HuH-7.5 (cell line): ENCODE results near the gene PCED1B.
"Not testable (repeated sequence)": the region's sequence is repeated elsewhere in the genome, so short reads cannot be mapped to it uniquely, and the experiment has no call there.

ENCODE experiments used
- DNase-seq: peaks from one replicate; pipeline ENCODE4 v3.0.0; 2011; ENCODE audit warnings: low spot score

PCED1B gene

DNA sequence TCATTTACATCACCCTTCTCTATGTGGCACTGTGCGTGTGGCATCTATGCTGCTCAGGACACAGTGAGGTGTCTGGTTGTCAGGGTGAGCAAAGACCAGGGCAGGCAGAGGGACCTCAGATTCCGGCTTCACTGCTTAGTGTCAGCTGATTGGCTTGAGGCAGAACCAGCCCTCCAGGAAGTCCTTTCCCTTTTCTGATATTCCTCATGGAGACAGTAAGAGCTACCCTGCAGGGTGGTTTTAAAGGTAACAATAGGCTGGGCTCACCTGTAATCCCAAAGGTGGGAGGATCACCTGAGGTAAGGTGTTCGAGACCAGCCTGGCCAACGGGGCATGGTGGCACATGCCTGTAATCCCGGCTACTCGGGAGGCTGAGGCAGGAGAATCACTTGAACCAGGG, 129.6 kb downstream of the PCED1B start:
- no peak for DNase-seq

DNA sequence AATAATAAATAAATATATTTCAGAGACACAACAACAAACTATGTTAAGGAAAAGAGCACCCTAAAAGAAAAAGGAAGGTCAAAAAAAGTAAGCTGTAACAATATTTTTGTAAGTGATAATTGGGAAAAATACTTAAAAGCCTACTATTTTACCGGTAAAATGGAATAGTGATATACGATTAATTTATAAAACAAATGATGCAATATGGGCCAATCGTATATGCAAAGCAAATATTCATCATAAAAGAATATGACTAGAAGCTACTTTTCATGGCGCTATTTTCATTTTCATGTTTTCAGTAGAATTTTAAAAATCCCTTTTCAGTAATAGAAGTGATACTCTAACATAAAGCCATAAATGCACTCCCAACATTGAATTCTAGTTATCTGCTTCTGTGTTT, 131.4 kb downstream of the PCED1B start:
- no peak for DNase-seq

DNA sequence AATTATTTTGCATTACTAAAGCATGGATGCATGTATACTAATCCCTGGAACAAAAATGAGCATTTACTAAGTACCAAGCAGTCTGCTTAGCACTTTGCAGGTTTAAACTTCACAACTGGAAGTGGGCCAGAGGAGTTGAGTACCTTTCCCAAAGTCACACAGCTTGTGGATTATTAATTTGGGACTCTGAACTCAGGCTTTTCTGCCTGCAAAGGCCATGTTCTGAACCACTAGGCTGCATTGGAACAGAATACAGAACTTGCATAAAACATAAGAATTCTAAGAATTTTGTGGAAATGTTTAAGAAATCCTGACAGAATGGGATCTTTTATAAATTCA, 133.2 kb downstream of the PCED1B start:
- DNase-seq, result no peak

DNA sequence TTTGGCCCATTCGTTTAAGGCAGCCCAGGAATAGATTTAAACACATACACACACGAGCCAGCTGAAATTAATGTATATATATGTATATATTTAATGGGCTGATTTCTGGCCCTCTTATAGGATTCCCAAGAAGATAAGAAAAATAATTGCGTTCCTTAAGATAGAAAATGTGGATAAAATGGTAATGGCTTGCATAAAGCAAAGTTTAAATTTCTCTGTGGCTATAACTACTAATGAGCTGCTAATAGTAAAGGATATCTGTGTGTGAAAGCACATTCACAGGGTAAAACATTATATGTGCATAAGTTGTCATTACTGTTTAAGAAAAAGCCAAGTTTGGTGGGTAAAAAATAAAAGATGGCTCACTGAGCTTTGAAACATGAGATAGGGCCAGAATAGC, 134.0 kb downstream of the PCED1B start:
- no peak for DNase-seq

DNA sequence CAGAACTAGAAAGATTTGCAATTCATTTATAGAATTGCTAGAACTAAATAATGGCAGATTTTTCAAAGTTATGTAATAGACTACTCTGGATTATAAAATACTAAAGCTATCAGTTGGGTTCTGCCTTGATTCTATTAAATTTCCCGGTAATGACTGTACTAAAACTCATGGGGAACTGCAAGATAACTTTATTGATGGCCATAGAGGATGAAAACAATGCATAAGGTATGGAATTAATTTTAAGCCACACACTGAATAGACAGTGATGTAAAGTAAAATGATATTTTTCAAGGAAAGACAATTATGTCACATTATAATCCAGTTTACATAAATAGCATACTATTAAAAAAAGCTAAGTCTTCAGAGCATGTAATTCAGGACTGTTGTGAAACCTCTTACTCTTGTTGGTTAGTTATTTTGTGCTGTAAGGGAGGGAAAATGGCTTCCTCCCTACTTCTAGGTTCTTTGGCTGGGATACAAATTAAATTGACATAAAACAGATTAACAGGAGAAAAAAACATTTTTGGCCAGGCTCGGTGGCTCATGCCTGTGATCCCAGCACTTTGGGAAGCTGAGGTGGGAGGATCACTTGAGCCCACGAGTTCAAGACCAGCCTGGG, 134.7 kb downstream of the PCED1B start:
- no peak for DNase-seq

DNA sequence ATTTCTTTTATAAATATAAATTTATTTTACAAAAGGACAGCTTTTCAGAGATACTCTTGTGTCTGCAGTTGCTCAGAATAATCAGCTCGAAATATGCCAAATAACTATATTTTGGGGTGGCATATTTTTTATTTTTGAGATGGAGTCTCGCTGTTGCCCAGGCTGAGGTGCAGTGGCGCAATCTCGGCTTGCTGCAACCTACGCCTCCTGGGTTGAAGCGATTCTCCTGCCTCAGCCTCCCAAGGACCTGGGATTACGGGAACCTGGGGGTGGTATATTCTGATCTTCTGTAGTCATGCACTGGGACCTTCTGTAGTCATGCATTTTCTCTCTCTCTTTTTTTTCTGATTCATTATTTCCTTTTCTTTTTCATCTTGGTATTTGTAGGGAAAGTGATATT, 135.3 kb downstream of the PCED1B start:
- DNase-seq, result no peak

DNA sequence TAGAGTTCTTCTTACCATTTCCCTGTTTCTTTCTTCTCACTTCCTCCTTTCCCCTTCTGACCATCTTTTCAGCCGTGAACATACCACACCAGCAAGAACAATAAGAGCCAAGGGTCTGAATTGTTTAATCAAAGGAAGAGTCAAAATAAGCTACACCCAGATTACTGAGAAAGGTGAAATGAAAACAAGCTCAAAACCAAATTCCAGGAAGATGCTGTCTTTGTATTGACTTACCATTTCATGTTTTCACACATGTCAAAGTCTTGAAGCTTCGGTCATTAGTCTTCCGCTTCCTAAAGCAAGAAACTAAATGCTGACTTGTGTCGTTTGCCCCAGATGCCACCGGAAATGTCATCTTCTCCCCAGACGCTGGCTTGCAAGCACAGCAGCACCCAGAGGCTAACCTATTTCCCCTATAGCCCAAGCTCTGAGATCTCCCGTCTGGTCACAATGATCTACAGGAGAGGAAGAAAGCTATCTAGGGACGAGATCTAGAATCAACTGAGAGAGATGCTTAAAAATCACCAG, 136.8 kb downstream of the PCED1B start:
- DNase-seq, result no peak

DNA sequence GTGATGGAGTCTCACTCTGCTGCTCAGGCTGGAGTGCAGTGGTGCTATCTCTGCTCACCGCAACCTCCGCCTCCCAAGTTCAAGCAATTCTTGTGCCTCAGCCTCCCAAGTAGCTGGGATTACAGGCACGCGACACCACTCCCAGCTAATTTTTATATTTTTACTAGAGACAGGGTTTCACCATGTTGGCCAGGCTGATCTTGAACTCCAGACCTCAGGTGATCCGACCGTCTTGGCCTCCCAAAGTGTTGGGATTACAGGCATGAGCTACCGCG, 138.1 kb downstream of the PCED1B start:
- DNase-seq, result not testable (repeated sequence)

DNA sequence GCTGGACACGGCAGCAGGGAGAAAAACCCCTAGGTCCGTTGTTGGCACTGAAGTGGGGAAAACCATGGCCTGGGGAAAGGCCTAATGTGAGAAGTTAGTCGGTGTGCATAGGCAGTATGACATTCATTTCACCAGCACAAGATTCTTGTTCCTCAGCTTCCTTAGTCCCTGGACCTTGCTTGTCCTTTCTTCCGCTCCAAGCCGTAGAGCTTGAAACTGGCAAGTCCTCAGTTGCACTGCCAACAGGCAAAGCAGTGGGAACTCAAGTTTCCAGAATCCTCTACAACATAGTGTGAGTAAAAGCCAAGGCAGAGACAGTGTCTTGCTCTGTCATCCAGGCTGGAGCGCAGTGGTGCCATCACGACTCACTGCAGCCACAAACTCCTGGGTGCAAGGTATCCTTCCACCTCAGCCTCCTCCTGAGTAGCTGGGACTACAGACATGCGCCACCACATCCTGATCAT, 138.8 kb downstream of the PCED1B start:
- no peak for DNase-seq

DNA sequence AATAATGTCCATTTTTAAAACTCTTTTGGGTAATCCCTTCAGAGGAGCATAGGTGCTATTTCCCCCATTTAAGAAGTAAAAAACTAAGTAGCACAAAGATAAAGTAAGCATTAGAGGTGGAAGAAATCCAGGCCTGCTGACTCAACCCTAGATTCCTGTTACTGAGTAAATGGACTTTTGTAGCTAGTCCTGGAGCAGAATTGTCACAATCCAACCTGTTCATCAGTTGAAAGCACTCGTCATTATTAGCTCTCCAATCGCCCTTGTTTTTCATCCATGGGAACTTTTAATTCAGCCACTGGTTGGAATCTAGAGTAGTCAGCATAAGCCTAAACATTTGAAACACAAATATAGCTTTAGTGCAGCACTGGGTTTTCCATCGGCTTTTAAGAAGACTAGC, 139.8 kb downstream of the PCED1B start:
- DNase-seq, result no peak

DNA sequence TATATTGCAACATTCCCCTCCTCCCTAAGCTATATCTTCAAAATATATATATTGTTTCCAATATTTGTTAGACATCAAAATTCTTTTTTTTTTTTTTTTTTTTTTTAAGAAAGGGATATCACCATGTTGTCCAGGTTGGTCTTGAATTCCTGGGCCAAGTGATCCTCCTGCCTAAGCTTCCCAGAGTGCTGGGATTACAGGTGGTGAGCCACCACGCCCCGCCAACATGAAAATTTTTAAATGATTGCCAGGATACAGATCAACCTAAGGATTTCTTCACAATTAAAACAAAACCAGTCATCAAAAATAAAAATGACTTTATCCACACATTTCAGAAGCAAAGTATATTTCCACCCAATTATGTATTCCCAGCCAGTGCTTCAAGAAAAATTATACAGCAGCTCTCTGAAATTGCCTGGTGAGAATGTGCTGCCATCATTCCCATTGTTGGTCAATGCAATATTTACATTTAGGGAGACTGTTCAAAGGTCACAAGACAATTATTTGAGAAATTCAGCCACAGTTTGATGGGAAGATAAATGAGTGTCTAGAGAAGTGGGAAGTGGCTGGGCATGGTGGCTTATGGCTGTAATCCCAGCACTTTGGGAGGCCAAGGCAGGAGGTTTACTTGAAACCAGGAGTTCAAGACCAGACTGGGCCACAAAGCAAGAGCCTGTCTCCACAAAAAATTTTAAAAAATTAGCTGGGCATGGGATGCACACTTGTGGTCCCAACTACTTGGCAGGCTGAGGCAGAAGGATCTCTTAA, 142.0 kb downstream of the PCED1B start:
- peak; percentile 62 for DNase-seq

DNA sequence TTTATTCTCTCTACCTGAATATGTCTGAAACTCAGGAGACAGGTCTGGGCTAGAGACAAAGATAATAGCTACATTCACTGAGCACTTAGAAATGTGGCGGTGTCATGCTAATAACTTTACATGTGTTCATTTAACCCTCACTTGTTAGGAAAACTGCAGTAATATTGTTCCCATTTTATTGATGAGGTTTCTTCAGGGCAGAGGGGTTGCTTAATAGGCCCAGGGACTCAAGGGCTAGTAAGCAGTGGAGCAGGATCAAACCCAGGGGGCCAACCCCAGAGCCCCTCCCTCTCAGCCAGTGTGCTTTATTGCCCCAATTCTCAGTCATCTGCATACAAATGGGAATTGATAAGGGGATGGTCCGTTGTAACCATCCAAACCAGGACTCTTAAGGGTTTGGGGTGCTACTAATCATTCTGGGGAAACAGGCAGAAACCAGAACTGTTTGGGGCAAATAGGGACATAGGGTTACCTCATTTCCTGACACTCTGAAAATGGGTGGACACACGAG, 143.2 kb downstream of the PCED1B start:
- DNase-seq, result no peak

DNA sequence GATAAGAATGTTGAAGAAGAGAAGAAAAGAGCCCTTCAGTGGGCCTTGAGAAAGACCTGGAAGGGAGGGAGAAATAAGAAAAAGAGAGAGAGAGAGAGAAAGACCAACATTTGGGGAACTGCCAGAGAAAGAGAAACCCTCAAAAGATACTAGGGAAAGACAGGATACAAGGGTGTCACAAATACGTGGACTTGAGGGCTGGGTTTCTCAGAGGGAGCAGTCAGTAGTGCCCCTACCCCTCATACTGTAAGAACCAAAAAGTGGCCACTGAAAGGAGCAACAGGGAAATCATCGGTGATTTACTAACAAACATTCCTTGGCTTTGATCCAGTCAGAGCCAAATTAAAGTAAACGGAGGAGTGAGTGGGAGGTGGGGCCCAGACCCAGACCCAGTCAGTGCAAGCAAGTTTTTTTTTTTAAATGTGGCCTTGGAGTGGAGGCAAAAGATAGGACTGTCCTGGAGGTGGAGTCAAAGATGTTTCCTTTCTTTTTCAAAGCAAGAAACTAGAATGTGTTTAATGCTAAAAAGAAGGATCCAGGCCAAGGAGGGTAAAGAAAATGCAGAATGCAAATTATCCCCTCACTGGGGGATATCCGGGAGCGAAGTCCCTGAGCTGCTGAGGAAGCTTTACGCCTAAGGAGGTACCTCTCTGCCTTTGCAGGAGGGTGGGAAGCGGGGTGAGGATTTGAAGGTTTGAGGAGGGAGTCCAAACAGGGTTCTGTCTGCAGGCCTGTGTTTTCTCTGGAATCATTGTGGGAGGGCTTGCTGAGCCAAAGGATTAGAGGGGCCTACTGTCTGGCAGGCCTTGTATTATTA, 143.8 kb downstream of the PCED1B start:
- DNase-seq, result no peak

DNA sequence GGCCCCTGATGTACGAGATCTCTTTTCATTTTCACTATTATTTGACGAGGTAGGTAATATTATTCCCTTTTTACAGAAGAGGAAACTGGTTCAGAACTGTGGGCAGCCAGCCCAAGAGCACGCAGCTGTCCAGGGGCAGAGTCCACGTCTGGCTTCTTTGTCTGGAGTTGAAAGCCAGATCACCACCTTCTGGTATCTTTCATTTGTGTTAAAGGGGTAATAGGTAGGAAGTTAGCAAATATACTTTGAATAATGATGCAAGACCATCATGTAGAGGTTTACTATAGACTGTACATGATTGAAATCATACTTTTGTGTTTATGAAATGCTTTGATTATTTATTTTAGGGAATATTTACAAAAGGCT, 144.4 kb downstream of the PCED1B start:
- no peak for DNase-seq

DNA sequence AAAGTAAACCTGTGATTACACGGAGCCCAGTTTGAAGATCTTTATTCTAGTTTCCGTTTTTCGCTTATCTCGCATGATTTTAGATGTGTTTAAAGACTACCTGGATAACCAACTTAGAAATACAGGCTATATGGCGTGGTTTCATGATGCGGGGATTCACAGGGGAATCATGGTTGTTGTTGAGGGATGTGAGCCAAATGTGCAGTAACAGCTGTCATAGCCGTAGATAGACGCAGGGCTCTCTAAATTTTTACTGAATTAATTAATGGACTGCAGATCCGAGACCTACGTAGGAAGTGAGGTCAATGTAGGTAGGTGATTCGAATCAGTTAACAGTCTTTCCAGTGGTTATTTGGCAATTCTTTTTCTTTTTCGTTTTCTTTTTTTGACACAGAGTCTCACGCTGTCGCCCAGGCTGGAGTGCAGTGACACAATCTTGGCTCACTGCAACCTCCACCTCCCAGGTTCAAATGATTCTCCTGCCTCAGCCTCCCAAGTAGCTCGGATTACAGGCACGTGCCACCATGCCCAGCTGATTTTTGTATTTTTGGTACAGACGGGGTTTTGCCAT, 145.2 kb downstream of the PCED1B start:
- no peak for DNase-seq

DNA sequence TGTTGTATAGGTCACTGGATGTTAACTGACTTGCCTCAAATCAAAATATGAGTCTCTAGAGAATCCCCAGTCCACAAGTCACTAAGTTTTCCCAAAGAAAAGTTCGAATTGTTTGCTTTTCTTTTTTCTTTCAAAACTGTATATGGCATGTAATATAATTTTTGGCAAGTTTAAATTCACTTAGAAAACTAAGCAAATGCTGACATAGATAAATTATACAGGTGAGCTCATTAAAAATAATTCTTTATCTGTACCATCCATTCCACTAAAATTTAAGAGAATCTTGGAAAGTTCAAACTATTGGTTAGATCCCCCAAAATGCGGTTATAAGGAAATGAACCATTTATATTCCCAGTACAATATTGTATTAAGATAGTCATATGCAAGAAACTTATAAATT, 145.9 kb downstream of the PCED1B start:
- DNase-seq, result no peak

DNA sequence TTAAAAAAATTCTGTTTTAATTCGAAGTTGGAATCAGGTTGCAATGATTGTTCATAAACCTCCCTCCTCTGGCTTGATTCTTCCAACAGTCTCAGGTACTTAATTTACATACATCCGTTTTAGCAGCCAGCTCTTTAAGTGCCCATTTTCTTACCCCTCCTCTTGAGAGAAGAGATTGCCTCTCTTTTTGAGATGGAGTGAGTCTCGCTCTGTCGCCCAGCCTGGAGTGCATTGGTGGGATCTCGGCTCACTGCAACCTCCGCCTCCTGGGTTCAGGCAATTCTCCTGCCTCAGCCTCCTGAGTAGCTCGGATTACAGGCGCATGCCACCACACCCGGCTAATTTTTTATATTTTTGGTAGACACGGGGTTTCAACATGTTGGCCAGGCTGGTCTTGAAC, 146.8 kb downstream of the PCED1B start:
- DNase-seq, result no peak

DNA sequence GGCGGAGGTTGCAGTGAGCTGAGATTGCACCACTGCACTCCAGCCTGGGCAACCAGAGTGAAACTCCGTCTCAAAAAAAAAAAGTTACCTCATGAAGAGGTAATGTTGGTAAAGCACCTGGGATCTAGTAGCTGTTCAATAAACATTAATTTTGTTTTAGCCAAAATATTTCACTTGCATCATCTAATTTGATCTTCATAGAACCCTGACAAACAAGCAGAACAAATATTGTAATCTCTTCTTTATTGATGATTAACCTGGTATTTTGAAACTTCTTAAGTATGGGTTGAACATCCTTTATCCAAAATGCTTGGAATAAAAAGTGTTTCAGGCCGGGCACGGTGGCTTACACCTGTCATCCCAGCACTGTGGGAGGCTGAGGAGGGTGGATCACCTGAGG, 149.4 kb downstream of the PCED1B start:
- DNase-seq, result no peak

DNA sequence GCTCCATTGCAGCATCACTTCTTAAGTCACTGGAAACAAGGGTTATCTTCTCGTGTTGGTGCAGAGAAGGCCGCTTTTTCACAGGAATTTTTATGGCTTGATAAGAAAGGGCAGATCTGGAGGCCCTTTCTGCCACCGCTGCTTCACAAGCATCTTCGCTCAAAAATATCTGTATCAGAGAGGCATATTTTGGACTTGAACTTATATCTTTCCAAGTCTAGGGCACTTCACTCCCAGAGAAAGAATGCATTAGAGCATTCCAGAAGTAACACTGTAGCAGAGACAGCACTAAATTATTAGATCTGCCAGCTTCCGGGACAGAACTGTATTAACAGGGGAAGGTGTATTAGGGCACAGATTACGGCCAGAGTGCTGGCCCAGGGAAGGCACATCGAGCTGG, 152.0 kb downstream of the PCED1B start:
- no peak for DNase-seq

DNA sequence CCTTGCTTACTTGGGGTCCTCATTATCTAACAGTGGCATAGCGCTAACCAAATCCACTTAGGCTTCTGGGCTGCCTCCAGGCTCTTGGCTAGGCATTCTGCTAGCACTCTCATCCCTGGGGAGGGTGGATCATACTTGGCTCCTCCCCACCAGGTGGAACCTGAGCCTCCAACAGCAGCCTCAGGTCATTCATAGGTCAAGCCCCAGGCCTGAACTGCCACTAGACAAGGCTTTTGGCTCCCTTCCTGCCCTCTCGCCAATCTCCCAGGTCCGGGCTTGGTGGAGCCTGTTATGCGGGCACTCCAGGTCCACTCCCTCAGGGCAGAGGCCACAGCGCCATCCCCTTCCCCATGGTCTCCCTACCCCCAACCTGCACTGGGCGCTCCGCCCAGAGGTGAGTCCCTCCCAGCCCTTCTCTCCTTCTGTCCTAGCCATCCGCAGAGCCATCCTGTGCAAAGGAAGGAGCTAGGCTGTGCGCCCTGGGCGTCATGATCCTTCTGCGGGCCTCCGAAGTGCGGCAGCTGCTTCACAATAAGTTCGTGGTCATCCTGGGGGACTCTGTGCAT, 155.2 kb downstream of the PCED1B start:
- no peak for DNase-seq

DNA sequence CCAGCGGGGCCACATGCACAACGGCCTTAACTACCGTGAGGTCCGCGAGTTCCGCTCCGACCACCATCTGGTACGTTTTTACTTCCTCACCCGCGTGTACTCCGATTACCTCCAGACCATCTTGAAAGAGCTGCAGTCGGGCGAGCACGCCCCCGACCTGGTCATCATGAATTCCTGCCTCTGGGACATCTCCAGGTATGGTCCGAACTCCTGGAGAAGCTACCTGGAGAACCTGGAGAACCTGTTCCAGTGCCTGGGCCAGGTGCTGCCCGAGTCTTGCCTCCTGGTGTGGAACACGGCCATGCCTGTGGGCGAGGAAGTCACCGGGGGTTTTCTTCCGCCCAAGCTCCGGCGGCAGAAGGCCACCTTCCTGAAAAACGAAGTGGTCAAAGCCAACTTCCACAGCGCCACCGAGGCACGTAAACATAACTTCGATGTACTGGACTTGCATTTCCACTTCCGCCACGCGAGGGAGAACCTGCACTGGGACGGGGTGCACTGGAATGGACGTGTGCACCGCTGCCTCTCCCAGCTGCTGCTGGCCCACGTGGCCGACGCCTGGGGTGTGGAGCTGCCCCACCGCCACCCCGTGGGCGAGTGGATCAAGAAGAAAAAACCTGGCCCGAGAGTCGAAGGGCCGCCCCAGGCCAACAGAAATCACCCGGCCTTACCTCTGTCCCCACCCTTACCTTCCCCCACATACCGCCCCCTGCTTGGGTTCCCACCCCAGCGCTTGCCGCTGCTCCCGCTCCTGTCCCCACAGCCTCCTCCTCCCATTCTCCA, 156.0 kb downstream of the PCED1B start:
- DNase-seq, result no peak
